ENCODE data around the gene MPZL1.
"Not testable (repeated sequence)": the region's sequence is repeated elsewhere in the genome, so short reads cannot be mapped to it uniquely, and the experiment has no call there.

The MPZL1 gene

GRCh38 chr1:167781558-167781957, 59.8 kb downstream of the MPZL1 start:
- DNase-seq (ENCODE audit: low spot score), result no peak

GRCh38 chr1:167782946-167783345, 61.2 kb downstream of the MPZL1 start:
- DNase-seq (ENCODE audit: low spot score), result no peak

GRCh38 chr1:167784876-167785550, 63.2 kb downstream of the MPZL1 start:
- DNase-seq (ENCODE audit: low spot score), result no peak

DNA sequence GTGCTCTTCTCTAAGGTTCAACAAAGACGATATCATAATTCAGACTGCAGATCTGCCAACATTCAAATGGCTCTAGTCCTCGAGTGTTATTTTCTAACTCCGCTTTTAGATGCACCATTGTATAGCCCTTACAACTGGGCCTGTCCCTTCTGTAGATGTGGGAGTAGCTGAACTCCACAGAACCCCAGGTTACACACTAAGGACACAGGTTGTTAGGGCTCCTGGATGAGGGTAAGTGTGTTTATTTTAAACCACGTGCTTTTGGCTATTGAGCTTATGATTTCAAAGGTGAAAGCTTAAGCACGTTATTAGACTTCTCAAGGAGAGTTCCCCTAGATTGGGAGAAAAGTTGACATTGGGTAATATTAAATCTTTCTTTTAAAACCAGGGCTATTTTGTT, 64.7 kb downstream of the MPZL1 start:
- no peak for DNase-seq (ENCODE audit: low spot score)

DNA sequence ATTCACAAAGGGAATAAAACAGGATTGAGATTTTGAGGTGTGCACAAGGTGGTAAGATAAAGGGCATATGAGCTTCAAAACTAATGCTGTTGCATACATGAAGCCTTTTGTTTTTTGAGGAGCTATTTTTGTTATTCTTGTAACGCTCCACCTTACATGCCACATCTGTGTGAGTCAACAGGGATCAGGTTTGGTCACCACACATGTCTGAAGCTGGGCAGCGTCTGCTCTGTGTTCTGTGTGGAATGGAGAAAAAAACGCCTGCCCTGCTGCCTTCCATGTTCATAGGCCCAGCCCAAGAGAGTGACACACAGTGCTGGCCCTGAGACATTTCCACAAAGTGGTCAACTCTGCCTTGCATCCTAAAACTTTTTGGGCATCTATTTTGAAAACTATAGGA, 67.7 kb downstream of the MPZL1 start:
- DNase-seq (ENCODE audit: low spot score), result no peak

DNA sequence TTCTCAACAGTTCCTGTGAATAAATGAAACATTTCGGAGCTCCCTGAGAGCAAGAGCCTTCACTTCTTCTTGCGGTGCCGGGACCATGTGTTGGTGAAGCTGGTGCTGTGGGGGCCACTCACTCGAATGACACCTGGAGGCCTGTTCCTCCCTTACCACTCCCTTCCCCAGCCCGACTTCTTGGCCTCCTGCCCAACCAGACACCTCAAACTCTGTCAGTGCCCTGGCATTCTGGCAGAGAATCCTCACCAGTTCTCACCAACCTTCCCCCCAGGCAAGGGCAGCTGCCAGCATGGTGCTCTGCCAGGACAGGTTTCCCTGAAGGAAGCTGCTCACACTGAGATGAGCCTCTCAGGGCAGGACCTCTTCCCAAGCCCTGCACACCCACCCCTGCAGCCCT, 68.3 kb downstream of the MPZL1 start:
- no peak for DNase-seq (ENCODE audit: low spot score)

- no peak for DNase-seq (ENCODE audit: low spot score)
These were observed 69.8 kb downstream of the MPZL1 start for GRCh38 chr1:167791281-167792187.

GRCh38 chr1:167792188-167792565, 70.4 kb downstream of the MPZL1 start:
- DNase-seq (ENCODE audit: low spot score), result no peak

GRCh38 chr1:167794043-167794442, 72.3 kb downstream of the MPZL1 start:
- no peak for DNase-seq (ENCODE audit: low spot score)

DNA sequence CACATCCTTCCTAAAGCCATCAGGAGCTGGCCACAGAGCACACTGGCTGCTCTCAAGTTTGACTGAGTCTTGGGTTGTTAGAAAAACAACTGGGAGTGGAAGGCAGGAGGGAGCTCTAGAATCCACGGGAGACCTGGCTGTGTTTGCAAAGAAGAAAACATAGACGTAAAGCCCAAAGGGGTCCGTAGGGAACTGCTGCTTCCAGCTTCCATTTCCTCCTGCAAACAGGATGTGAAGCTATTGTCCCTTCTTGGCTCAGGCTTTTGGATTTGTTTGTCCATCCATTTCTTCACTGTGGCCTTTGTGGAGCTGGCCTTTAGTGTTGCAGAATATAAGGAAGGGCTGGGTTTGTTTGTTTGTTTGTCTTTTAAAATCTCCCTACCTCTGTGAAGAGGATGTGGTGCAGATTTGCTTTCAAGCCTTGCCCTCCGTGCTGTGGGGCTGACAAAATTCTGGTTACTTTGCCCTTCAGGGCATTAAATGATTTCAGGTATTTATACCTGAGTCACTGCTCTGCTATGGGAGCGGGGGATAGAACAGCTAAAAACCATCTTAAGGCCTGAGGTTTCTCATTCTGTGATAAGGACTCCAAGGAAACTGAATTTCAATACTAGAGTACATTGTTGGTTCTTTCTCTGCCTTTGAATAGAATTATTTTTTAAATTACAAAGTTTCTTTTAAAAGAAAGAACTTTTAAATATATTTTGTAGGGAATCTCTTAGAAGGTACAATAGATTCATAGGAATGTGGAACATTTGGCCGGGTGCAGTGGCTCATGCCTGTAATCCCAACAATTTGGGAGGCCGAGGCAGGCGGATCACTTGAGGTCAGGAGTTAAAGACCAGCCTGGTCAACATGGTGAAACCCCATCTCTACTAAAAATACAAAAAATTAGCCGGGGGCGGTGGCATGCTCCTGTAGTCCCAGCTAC, 74.3 kb downstream of the MPZL1 start:
- DNase-seq (ENCODE audit: low spot score), result no peak

GRCh38 chr1:167797015-167797414, 75.2 kb downstream of the MPZL1 start:
- peak; percentile 38 for DNase-seq (ENCODE audit: low spot score)

- no peak for DNase-seq (ENCODE audit: low spot score)
These were observed 77.2 kb downstream of the MPZL1 start for GRCh38 chr1:167798952-167799351.

- no peak for DNase-seq (ENCODE audit: low spot score)
These were observed 78.0 kb downstream of the MPZL1 start for GRCh38 chr1:167799747-167800146.

GRCh38 chr1:167800251-167800650, 78.5 kb downstream of the MPZL1 start:
- no peak for DNase-seq (ENCODE audit: low spot score)

- DNase-seq (ENCODE audit: low spot score), result no peak
These were observed 80.5 kb downstream of the MPZL1 start for GRCh38 chr1:167802235-167802634.

- peak; percentile 94 for DNase-seq (ENCODE audit: low spot score)
These were observed 81.8 kb downstream of the MPZL1 start for GRCh38 chr1:167803358-167804207.

DNA sequence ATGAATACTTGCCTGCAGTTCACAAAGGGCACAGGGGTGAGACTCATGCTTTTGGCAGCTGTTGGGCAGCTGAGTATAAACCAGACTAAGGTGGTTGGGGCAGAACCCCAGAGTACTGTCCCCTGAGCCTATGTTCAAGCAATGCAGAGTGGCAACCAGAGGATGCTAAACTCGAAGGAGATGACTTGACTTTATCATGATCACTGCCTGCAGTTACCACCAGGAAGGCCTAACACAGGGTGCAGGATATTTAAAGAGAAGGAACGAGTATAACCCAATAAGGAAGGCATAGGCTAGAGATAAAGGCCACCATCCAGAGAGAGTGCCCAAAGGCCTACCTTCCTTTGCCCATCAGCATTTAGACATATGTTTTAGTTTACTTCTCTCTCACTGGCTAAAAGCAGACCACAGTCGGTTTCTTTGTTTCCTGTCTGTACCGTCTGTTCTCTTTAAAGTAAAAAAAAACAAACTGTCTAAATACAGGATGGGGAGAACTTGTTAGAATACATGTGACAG, 83.3 kb downstream of the MPZL1 start:
- no peak for DNase-seq (ENCODE audit: low spot score)

DNA sequence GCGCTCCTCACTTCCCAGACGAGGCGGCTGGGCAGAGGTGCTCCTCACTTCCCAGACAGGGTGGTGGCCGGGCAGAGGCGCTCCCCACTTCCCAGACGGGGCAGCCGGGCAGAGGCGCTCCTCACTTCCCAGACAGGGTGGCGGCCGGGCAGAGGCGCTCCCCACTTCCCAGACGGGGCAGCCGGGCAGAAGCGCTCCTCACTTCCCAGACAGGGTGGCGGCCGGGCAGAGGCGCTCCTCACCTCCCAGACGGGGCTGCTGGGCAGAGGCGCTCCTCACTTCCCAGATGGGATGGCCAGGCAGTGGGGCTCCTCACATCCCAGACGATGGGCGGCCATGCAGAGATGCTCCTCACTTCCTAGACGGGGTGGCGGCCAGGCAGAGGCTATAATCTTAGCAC, 84.5 kb downstream of the MPZL1 start:
- not testable (repeated sequence) for DNase-seq (ENCODE audit: low spot score)

- not testable (repeated sequence) for DNase-seq (ENCODE audit: low spot score)
These were observed 84.9 kb downstream of the MPZL1 start for GRCh38 chr1:167806676-167807075.

DNA sequence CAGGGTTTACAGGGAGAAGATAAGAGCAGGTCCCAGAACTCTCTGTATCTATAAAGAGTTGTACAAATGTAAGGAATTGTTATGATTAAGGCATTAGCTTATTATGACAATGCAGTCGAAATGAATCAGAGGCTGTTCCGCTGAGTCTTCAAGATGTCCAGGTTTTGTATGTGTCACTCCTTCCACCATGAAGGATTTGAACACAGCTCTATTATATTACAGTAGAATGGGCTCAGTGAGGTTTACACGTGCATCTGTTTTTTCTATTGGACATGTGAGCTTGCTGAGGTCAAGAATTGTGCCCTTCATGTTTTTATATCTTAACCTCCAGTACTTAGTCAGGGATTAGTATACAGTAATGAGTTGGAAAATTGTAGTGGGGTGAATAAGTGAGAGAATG, 86.3 kb downstream of the MPZL1 start:
- no peak for DNase-seq (ENCODE audit: low spot score)

DNA sequence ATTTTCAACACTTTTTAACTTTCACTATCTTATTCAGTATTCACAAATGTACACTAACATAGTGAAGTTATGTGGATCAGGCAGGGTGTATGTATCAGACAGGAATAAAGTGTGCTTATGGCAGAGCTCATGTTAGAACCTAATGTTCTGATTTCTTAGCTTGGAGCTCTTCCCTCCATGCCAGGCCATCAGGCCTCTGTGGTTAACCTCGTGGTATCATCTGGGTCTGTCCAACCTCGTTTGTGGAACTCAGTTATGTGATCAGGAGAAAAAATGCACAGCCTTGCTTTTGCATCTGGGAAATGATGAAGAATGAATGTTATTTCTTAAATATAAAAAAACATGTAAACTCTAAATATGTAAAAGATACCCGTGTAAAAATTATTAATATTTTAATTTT, 86.9 kb downstream of the MPZL1 start:
- no peak for DNase-seq (ENCODE audit: low spot score)

All from iPS-NIHi11 (cell line).